C4-2B (cell line): ENCODE results near the gene ERC1.

ENCODE experiments used
- H3K27ac ChIP-seq: fragments of 450-650 bp; 2 replicates; pipeline ENCODE4 v1.5.1; 2017
- ZFX ChIP-seq: fragments of 450-650 bp; IDR thresholded peaks from 2 replicates; pipeline ENCODE4 v1.6.1; 2017
- TF ChIP-seq, protein P1 (sequence below): fragments of 450-650 bp; conservative IDR thresholded peaks from 2 replicates; pipeline ENCODE4 v1.5.1; 2017; ENCODE audit warnings: mild to moderate bottlenecking

The ERC1 gene

DNA sequence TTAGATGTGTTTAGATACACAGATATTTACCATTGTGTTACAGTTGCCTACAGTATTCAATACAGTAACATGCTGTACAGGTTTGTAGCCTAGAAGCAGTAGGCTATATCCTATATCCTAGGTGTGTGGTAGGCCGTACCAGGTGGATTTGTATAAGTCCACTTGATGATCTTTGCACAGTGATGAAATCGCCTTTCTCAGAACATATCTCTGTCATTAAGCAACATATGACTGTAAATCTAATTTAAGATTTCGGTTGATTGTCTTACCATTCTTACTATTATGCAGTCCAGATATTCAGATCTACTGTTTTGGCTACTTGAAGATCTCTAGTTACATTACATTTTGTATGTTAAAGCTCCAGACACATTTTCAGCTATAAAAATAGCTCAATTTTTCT is 39.8 kb downstream of the ERC1 start:
- no peak overlapping the region for H3K27ac ChIP-seq
- TF ChIP-seq, protein P1, sequence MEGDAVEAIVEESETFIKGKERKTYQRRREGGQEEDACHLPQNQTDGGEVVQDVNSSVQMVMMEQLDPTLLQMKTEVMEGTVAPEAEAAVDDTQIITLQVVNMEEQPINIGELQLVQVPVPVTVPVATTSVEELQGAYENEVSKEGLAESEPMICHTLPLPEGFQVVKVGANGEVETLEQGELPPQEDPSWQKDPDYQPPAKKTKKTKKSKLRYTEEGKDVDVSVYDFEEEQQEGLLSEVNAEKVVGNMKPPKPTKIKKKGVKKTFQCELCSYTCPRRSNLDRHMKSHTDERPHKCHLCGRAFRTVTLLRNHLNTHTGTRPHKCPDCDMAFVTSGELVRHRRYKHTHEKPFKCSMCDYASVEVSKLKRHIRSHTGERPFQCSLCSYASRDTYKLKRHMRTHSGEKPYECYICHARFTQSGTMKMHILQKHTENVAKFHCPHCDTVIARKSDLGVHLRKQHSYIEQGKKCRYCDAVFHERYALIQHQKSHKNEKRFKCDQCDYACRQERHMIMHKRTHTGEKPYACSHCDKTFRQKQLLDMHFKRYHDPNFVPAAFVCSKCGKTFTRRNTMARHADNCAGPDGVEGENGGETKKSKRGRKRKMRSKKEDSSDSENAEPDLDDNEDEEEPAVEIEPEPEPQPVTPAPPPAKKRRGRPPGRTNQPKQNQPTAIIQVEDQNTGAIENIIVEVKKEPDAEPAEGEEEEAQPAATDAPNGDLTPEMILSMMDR = no peak
- TF ChIP-seq ZFX = no peak

DNA sequence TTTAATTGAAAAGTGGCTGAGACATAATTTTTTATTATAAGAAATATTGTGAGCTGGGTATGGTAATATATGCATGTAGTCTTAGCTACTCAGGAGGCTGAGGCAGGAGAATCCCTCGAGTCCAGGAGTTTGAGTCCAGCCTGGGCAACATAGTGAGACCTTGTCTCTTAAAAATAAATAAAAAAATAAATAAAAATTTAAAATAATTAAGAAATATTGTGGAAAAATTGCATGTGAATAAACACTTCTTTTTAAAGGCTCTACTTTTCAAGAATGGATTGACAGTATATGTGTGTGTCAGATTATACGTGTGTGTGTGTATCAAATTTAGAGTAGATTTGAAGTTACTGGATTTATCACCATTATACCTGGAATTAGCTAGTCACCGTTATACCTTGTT is 43.2 kb downstream of the ERC1 start:
- no peak overlapping the region for H3K27ac ChIP-seq
- TF ChIP-seq, protein P1 = no peak
- TF ChIP-seq ZFX = no peak

DNA sequence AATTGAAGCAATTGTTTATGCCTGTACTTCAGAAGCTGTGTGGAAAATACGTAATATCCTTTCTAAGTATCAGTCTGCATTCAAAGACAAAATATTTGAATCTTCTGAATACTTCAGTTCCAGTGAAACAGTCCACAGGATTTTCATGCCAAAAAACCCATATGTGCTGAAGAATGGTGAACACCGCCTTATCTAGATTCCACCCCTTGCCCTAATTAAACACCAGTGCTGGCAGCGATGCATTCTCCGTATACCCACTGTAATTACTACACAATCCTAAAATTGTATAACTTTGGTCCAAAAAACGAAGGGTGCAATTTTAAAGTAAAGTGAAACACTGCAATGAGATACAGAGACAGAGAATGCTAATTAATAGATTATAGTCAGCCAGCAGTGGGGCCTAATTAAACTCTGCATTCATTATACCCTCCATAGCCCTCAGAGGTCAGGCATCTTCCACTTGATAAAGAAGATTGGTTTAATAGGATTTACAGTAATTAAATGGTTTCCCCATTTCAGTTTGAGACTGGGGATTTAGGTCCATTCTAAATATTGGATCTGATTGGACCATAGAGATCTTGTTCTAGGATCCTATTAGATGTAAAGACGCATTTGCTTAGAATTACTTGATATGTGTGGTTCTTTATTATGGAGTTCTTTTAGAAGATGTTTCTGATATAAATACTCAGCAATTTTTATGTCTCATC is 43.9 kb downstream of the ERC1 start:
- no peak overlapping the region for H3K27ac ChIP-seq
- TF ChIP-seq, protein P1 = no peak
- no peak for TF ChIP-seq ZFX

DNA sequence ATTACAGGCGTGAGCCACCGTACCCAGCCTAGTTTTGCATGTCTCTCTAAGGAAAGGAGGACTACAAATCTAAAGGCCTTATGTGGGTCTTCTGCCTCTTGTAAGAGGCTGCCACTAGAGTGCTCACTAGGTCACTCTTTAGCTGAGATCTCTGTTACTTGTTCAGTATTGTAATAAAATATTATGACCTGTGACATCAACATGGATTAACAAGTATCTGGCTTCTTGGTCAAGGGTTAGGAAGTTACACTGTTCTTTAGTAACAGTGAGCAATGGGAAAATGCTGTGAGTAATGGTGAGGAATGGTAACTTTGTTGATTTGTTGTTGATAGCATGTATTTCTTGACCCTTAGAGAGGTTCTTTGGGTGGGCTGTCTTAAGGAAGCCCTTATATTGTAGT is 50.5 kb downstream of the ERC1 start:
- TF ChIP-seq, protein P1 = no peak
- no peak for TF ChIP-seq ZFX
- no peak overlapping the region for H3K27ac ChIP-seq

DNA sequence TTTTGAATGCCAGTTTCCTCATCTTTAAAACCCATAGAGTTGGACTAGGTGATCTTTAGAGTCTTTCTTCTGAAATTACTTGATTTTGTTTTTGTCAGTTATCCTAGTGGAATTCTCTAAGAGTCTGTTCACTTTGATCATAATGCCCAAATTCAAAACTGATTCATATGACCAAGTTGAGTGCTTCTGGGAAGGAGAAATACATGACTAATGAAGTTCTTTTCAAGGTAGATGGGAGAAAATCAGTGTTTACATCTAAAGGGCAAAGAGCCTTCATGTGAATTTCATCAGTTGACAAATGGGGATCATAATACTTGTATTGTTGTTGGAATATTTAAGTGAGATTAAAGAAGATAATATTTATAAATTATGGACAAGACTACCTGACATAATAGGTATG is 53.2 kb downstream of the ERC1 start:
- TF ChIP-seq ZFX = no peak
- TF ChIP-seq, protein P1 = no peak
- no peak overlapping the region for H3K27ac ChIP-seq

DNA sequence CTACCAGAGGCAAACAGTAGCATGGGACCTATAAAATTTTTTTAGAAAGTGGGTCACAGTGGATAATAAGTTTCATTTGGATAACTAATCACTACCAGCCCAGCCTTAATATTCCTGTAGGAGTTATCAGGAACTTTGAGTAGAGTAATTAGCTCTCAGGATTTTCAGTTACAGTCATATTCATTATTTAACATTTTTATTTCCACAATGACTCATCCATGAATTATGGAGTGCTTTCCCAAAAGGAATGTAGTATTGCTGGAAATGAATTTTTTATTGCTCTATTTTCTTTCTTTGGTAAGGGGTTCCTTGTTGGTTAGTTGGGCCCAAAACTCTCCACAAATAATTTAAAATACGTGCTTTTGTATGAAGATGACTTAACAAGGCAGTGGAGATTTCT is 53.7 kb downstream of the ERC1 start:
- no peak overlapping the region for H3K27ac ChIP-seq
- TF ChIP-seq ZFX = no peak
- TF ChIP-seq, protein P1 = no peak

DNA sequence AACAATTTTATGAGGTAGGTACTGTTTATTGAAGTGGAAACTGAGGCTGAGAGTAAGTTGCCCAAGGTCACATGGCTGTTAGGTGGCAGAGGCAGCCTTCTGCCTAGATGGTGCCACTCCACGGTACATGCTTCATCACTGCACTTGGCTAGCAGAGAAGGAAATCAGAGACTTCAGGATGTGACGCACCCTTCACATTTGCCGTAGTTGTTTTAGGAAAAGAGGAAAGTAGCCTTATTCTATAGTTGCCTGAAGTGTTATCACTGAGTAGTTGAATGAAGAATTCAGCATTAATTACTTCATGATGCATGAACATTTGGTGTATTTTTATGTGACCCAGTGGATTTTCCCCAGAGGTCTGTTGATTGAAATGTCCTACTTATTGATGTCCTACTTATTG is 55.7 kb downstream of the ERC1 start:
- H3K27ac ChIP-seq = no peak overlapping the region
- TF ChIP-seq ZFX = no peak
- TF ChIP-seq, protein P1 = no peak
